K562 (cell line): Measurements from ENCODE around the gene ADAM15. TPM values are rescaled to one million over a fixed set of nuclear protein-coding genes. Genes with fewer than 3 reads are reported as not detected.

Experiments
- AFF4 ChIP-seq: sonication (generic); formaldehyde crosslinking; IDR thresholded peaks from 2 replicates; pipeline ENCODE4 v1.8.0; 2023; ENCODE audit warnings: mild to moderate bottlenecking, missing genetic modification reagents
- ARID4B ChIP-seq: sonication (generic); formaldehyde crosslinking; IDR thresholded peaks from 2 replicates; pipeline ENCODE4 v1.8.0; 2022; ENCODE audit warnings: mild to moderate bottlenecking, missing genetic modification reagents
- ATF7 ChIP-seq: fragments of 450-650 bp; IDR thresholded peaks from 2 replicates; pipeline ENCODE4 v1.7.1; 2014; ENCODE audit warnings: mild to moderate bottlenecking, moderate library complexity
- CAMTA2 ChIP-seq: fragments of 250-450 bp; sonication (Bioruptor Pico); conservative IDR thresholded peaks from 2 replicates; pipeline ENCODE4 v1.5.1; 2022
- MAX ChIP-seq: sonication (generic); formaldehyde crosslinking; IDR thresholded peaks from 2 replicates; pipeline ENCODE4 v1.9.0; 2022; ENCODE audit warnings: mild to moderate bottlenecking, missing genetic modification reagents
- MED1 ChIP-seq: sonication (generic); formaldehyde crosslinking; IDR thresholded peaks from 2 replicates; pipeline ENCODE4 v1.8.1; 2023; ENCODE audit warnings: missing genetic modification reagents, borderline replicate concordance
- NCOA2 ChIP-seq, 2 experiments: fragments of 450-650 bp; IDR thresholded peaks; 2 replicates each; pipeline ENCODE4 v1.6.1; 2018; ENCODE audit warnings: mild to moderate bottlenecking in 2 of 2, moderate library complexity in 1 of 2; ENCODE audit not compliant: partially characterized antibody in 2 of 2
- PHF8 ChIP-seq: fragments of 200-600 bp; sonication (generic); IDR thresholded peaks from 2 replicates; pipeline ENCODE4 v1.6.1; 2012; ENCODE audit warnings: mixed run types, mild to moderate bottlenecking, inconsistent platforms, low read length, moderate library complexity, borderline replicate concordance
- POLR2A ChIP-seq: fragments of 450-650 bp; conservative IDR thresholded peaks from 2 replicates; pipeline ENCODE4 v1.6.1; 2016
- POLR2AphosphoS5 ChIP-seq: IDR thresholded peaks from 2 replicates; pipeline ENCODE4 v1.6.1; 2011; ENCODE audit warnings: mild to moderate bottlenecking, low read depth, low read length, moderate library complexity; ENCODE audit not compliant: control insufficient read depth, insufficient read depth
- POLR2G ChIP-seq: fragments of 200-400 bp; formaldehyde crosslinking; IDR thresholded peaks from 2 replicates; pipeline ENCODE4 v1.6.1; 2017; ENCODE audit warnings: low read depth, mild to moderate bottlenecking, antibody characterized with exemption, low read length, moderate library complexity
- RB1 ChIP-seq: fragments of 450-650 bp; IDR thresholded peaks from 2 replicates; pipeline ENCODE4 v1.6.1; 2017; ENCODE audit warnings: low read depth, mild to moderate bottlenecking
- RBBP5 ChIP-seq: fragments of 200-600 bp; sonication (generic); IDR thresholded peaks from 2 replicates; pipeline ENCODE4 v1.6.1; 2012; ENCODE audit warnings: borderline replicate concordance, mild to moderate bottlenecking, low read length, control low read depth, inconsistent platforms; ENCODE audit not compliant: insufficient read depth, poor library complexity, severe bottlenecking
- TBP ChIP-seq: optimal IDR thresholded peaks from 2 replicates; pipeline ENCODE3; 2011; ENCODE audit warnings: low read depth, low read length, improper control_type of control experiment
- VEZF1 ChIP-seq: fragments of 200-800 bp; sonication (Bioruptor generic); IDR thresholded peaks from 2 replicates; pipeline ENCODE4 v1.6.1; 2017; ENCODE audit warnings: missing genetic modification characterization, missing compliant biosample characterization
- ZNF695 ChIP-seq: fragments of 450-650 bp; formaldehyde crosslinking; IDR thresholded peaks from 2 replicates; pipeline ENCODE4 v1.4.0; 2020; ENCODE audit warnings: mild to moderate bottlenecking, moderate library complexity
- polyA plus RNA-seq, 8 experiments: library from polyadenylated mRNA; depleted of rRNA in 4 of 8; stranded (reverse) in 5 of 8; unstranded in 3 of 8; fragments of >200 nt; fragmentation: Nextera tagmentation in 2 of 8; fragmentation: Illumina TruSeq in 1 of 8; extraction: Ambion mirVana in 2 of 8; extraction: Trizol in 1 of 8; gene quantifications; 2 replicates each; pipeline versions ENCODE4 v1.2.1 to v1.2.3, GENCODE V29; 2011 to 2014; ENCODE audit warnings: inconsistent platforms in 1 of 8, missing spikeins in 1 of 8
- total RNA-seq, 7 experiments: library from RNA; depleted of rRNA in 6 of 7; stranded (reverse); fragments of >200 nt in 6 of 7; fragmentation: Illumina TruSeq in 2 of 7; extraction: Trizol in 2 of 7; gene quantifications; 2 replicates each; pipeline versions ENCODE4 v1.2.1 to v1.2.3, GENCODE V29; 2011 to 2021; ENCODE audit warnings: low replicate concordance in 1 of 7

ADAM15 gene
- total and polyA plus RNA-seq, 9 of the 15 experiments (the other 6 are each of a cell fraction or from before 2014, with no cell fraction given) = 0.69 to 72.3 (median 32.8) TPM

DNA sequence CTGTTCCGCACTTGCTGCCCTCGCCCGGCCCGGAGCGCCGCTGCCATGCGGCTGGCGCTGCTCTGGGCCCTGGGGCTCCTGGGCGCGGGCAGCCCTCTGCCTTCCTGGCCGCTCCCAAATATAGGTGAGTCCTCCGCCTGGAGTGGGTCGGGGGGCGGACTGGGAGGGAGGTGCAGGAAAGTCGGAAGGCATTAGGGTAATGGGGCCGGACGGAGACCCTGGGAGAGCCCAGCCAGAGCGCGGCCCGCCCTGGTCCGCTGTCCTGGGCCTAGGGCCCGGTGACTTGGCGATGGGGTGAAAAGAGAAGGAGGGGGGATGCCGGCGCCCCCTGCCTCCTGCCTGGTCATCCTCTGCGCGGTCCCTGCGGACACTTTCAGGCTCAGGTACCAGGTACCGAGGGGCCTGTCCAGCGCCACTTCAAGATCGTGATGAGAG lies 243 bp downstream of the ADAM15 start (continued):
- 0 out of 2 replicates have a peak, but pooled peaks have one; percentile 7 for TF ChIP-seq VEZF1
- 0 out of 2 replicates have a peak, but pooled peaks have one; percentile 21 for TF ChIP-seq MED1 (CRISPR knock-in tag)
- peak; percentile 56; the same call in 1 of the 2 replicates for TF ChIP-seq PHF8
- peak; percentile 23; the same call in 1 of the 2 replicates for TF ChIP-seq AFF4 (CRISPR knock-in tag)
- TF ChIP-seq ATF7 = peak; percentile 23; the same call in 1 of the 2 replicates
- TF ChIP-seq ARID4B (CRISPR knock-in tag) = peak; percentile 4; the same call in 1 of the 2 replicates
- peak; percentile 78 for TF ChIP-seq POLR2G
- TF ChIP-seq NCOA2 (IDR thresholded peaks at IDR 0.05; ENCODE audit: partially characterized antibody in 2 of 2) = no peak
- peak; percentile 45; the same call in 1 of the 2 replicates for TF ChIP-seq MAX (CRISPR knock-in tag)
- TF ChIP-seq ZNF695 (CRISPR knock-in tag) = no peak
- TF ChIP-seq POLR2A = peak; percentile 23; the same call in 1 of the 2 replicates
- TF ChIP-seq TBP = peak; percentile 2
- TF ChIP-seq POLR2AphosphoS5 = 0 out of 2 replicates have a peak, but pooled peaks have one; percentile 27
- peak; percentile 1 for TF ChIP-seq RBBP5
- TF ChIP-seq CAMTA2 (CRISPR knock-in tag) = no peak
- 0 out of 2 replicates have a peak, but pooled peaks have one; percentile 4 for TF ChIP-seq RB1
